HG03521 (cell line): ENCODE measurements around the gene ARL6IP6.

Experiments
- ATAC-seq: cut with Tn5 transposase; IDR thresholded peaks from one replicate; pipeline ENCODE4 v1.9.1; 2021; ENCODE audit warnings: mild to moderate bottlenecking, moderate library complexity; ENCODE audit not compliant: unreplicated experiment

Gene ARL6IP6

DNA sequence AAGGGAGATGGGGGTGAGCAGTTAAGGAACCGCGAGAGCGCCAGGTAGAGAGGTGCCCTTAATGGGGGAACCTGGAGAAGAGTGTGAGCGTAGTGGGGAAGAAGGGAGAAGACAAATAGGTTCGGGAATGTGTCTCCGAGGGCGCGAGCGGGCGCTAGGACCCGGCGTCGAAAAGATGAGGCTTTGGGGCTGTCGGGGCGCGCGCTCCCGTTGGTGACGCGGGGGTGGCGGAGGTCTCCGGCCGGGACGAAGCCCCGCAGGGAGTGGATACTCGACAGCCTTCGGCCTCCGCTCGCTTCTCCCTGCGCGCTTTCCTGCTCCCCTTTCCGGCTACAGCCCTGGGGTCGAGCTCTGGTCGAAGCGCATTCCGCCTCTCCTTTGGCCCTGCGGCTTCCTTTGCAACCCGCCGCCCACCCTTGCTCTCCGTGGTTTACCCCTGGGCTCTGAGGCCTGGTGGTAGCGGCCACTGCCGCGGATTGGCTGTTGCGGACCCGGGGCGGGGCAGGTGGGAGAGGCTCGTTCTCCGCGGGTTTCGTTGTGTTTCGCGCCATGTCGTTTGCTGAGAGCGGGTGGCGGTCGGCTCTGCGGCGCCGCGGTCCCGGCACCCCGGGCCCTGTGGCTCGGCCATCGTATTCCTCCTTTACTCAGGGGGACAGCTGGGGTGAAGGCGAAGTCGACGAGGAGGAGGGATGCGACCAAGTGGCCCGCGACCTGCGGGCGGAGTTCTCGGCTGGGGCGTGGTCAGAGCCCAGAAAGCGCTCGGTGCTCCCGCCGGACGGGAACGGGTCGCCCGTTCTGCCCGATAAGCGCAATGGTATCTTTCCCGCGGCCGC is at the start of gene ARL6IP6:
Gene ARL6IP6 (plus strand): TSS at position 545 of the 833 bp plus-strand sequence. CDS start 5 bp downstream, at position 550.
- peak; percentile 66 for ATAC-seq

GRCh38 chr2:152674334-152674733 is 44.1 kb upstream of the ARL6IP6 start:
- ATAC-seq = no peak

DNA sequence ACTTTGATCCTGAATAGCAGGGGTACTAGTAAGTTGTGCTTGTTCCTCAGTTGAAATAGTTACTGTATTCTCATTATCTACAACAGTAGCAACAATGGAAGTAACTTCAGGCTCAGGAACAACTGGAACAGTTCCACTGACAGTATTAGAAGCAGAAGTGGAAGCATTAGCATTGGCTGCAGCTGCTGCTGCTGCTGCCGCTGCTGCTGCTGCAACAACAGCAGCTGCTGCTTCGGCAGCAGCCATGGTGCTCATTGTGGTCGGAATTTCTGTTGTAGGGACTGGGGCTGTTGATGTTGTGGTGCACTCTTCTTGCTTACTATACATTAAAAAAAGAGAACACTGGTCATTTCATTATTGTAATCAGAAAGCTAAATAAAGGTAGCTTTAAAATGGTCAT is 42.0 kb upstream of the ARL6IP6 start:
- ATAC-seq = no peak

GRCh38 chr2:152678808-152679207 is 39.6 kb upstream of the ARL6IP6 start:
- no peak for ATAC-seq

- ATAC-seq = no peak
Measured at GRCh38 chr2:152682663-152683062, 35.8 kb upstream of the ARL6IP6 start.

- no peak for ATAC-seq
Measured at GRCh38 chr2:152683400-152683799, 35.0 kb upstream of the ARL6IP6 start.

GRCh38 chr2:152686321-152686720 is 32.1 kb upstream of the ARL6IP6 start:
- ATAC-seq = no peak

GRCh38 chr2:152693033-152693432 is 25.4 kb upstream of the ARL6IP6 start:
- ATAC-seq = peak; percentile 86

DNA sequence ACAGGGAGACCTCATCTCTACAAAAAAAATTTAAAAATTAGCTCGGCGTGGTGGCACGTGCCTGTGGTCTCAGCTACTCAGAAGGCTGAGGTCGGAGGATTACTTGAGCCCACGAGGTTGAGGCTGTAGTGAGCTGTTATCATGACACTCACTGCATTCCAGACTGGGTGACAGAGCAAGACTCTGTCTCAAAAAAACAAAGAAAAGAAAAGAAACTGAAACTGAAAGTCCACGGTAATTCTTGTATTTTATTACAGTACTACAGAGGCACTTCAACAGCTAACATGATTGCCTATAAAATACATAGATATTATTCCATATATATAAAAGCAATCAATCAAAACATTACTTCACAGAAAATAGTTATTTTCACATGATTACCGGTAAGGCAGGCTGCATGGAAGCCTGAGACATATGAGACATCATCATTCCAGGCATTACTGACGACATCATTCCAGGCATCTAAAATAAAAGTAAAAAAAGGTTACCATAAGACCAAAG is 24.2 kb upstream of the ARL6IP6 start:
- ATAC-seq = no peak

- ATAC-seq = no peak
Measured at GRCh38 chr2:152695763-152696162, 22.7 kb upstream of the ARL6IP6 start.

- no peak for ATAC-seq
Measured at GRCh38 chr2:152696476-152696875, 21.9 kb upstream of the ARL6IP6 start.

GRCh38 chr2:152701198-152701597 is 17.2 kb upstream of the ARL6IP6 start:
- no peak for ATAC-seq

GRCh38 chr2:152706477-152707021 is 11.9 kb upstream of the ARL6IP6 start:
- ATAC-seq = no peak

DNA sequence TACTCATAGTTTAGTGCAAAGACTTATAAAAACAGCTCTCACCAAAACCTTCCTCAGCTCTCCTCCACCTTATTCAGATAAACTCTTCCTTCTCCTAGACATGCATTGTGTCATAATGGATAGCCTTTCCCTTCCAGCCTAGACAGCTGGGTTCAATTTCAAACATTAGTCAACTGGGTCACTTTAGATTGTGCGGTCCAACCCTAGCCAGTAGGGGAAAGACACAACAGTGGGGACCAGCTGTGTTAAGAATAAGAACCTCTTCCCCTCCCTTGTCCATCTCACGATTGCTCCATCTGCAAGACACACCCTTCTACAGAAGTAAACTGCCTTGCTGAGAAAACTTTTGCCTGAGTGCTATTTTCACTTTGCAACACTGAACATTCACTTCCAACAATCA is 9.7 kb upstream of the ARL6IP6 start:
- no peak for ATAC-seq

DNA sequence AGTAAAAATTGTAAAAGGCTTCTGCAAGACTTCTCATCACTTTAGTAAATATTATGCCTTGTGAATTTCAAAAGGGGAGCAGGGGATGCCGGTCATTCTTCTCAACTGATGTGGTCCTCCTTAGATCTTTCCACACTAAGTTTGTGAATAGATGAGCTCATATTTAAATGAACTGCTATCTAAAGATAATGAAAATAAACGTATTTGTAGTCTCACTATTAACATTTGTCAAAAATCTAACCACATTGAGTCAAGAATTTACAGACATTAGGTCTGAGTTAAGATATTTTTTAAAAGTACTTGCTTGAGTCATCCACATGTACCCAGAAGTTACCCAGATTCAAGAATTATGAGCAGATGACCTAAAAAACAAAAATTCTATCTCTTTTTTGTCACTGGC is 7.7 kb upstream of the ARL6IP6 start:
- no peak for ATAC-seq

DNA sequence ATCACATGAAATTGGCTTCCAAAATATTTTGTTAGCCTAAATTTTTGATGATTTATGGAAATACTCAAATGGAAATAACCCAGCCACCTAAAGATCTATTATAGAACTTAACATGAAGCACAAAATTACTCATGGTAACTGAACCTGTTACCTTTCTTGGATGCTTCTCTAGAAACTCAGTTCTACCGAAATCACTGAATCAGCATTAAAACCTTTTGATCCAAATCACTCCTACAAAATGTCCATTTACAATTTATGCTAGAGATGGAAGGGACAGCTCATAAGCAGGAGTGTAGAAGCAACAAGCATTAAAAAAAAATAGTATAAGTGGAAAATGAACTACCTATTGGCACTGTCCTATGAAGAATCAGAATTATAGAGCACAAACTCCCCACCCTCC is 3.3 kb upstream of the ARL6IP6 start:
- no peak for ATAC-seq

GRCh38 chr2:152715854-152716428 is 2.5 kb upstream of the ARL6IP6 start:
- no peak for ATAC-seq

DNA sequence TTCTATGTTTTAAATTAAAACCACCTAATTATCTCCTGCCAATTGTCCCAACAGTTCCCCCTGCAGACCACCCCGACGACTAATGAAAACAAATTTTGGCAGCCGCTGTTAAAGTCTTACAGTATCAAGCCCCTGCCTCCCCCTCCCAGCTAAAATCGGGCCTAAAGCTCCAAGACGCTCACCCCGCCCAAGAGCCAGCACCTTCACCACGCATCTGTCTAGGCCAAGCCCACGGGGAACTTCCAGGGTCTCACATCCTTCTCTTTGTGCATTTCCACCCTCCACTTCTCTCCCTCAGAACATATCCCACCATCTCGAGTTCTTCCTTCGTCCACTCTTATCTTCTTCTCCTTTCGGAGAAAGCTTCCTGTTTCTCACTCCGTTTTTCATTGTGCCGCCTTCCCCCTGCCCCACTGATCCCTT is 1.6 kb upstream of the ARL6IP6 start:
- no peak for ATAC-seq

- peak; percentile 71 for ATAC-seq
Measured at GRCh38 chr2:152717228-152718075, 968 bp upstream of the ARL6IP6 start, which contains the start of gene PRPF40A. Gene PRPF40A, minus strand, starts transcription at chr2:152717461. Its CDS starts 22 bp downstream, at chr2:152717439.

DNA sequence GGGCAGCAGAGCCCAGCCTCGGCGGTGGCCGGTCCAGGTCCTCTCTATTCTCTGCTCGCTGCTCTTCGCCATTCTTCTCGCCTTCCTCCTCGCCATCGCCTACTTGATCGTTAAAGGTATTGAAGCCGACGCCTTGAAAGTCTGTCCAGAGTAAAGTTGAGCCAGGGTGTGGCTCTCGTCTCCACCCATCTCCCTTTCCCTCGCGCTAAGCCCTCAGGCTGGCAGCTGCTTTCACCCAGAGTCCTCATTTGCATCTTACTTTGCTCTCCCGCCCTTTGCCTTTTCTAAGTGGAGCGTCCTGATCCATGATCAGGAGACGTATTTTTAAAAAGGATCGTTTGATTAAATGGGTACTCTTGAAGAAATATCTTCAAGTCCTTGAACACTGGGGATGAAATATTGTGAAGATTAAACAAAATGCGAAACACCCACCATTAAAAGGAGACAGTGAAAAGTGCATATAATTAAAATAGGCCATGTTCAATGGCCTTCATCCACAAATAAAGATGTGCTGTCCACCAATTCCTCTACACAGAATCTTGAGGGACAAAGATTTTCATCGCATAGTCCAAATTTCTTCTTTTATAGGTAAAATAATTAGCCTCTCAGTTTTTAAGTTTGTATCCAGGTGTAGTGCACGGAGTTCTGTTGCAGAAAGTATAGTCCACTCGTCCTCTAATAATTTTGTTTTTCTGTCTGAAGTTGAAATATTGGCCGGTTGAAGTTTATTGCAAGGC is 657 bp downstream of the ARL6IP6 start:
- ATAC-seq = no peak
